RWPE2 (cell line): Measurements from ENCODE around the gene TMEM243.
A peak's percentile ranks its signal among the peaks of the same experiment; 100 is the strongest.

Source experiments
- ATAC-seq: fragments of 200-7000 bp; cut with Tn5 transposase; 3 replicates; pipeline ENCODE4 v1.9.1; 2021; ENCODE audit warnings: low read depth
- DNase-seq: peaks from one replicate; pipeline ENCODE4 v3.0.0-alpha.2; 2020; ENCODE audit warnings: low spot score
- H3K27ac ChIP-seq: fragments of 450-650 bp; 2 replicates; pipeline ENCODE4 v1.5.1; 2017; ENCODE audit warnings: mild to moderate bottlenecking; ENCODE audit not compliant: poor library complexity, severe bottlenecking
- H3K27me3 ChIP-seq: fragments of 250-450 bp; sonication (Bioruptor Pico); 2 replicates; pipeline ENCODE4 v1.5.1; 2021; ENCODE audit warnings: mild to moderate bottlenecking, moderate library complexity; ENCODE audit not compliant: insufficient read depth, poor library complexity, severe bottlenecking
- H3K36me3 ChIP-seq: fragments of 250-450 bp; sonication (Bioruptor Pico); 2 replicates; pipeline ENCODE4 v1.5.1; 2020; ENCODE audit warnings: low read depth, mild to moderate bottlenecking, moderate library complexity
- H3K4me1 ChIP-seq: fragments of 250-450 bp; sonication (Bioruptor Pico); 2 replicates; pipeline ENCODE4 v1.5.1; 2021; ENCODE audit warnings: mild to moderate bottlenecking, moderate library complexity; ENCODE audit not compliant: insufficient read depth, poor library complexity, severe bottlenecking
- H3K4me3 ChIP-seq: fragments of 250-450 bp; sonication (Bioruptor Pico); 2 replicates; pipeline ENCODE4 v1.5.1; 2021; ENCODE audit warnings: mild to moderate bottlenecking, moderate library complexity; ENCODE audit not compliant: severe bottlenecking
- H3K9me3 ChIP-seq: fragments of 250-450 bp; sonication (Bioruptor Pico); 2 replicates; pipeline ENCODE4 v1.5.1; 2021; ENCODE audit warnings: mild to moderate bottlenecking, moderate library complexity; ENCODE audit not compliant: severe bottlenecking
- TF ChIP-seq, protein P1 (sequence below): fragments of 450-650 bp; IDR thresholded peaks from one replicate; pipeline ENCODE4 v1.5.1; 2017; ENCODE audit warnings: mild to moderate bottlenecking, moderate library complexity; ENCODE audit not compliant: poor library complexity, severe bottlenecking

The TMEM243 gene

DNA sequence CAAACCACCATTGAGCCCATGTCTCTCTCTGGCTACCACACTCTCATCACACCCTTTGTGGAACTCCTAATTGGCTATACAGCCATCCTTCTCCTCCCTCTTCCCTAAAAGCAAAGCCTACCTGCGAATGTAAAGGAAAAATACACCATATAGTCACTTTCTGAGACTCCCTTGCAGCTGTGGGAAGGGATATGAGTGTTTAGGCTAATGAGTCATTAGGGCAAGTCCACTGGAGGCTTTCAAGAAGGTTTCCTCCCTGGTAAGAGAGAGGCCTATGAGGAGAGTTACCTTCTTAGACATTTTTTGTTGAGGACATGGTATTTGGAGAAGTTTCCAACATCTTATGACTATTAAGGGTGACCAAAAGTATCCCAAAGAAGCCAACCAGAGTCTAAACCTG is 4.1 kb upstream of the TMEM243 start:
- Histone ChIP-seq H3K36me3 (no peaks in the 10 kb centered on the region), H3K9me3 (no peaks in the 10 kb centered on the region), H3K4me3 (no peak overlapping the region), H3K27ac (no peak overlapping the region), H3K4me1 (peaks cover 2% of the 10 kb centered on the region), H3K27me3 (no peaks in the 10 kb centered on the region)
- ATAC-seq (no peak), DNase-seq (no peak)
- TF ChIP-seq, protein P1, sequence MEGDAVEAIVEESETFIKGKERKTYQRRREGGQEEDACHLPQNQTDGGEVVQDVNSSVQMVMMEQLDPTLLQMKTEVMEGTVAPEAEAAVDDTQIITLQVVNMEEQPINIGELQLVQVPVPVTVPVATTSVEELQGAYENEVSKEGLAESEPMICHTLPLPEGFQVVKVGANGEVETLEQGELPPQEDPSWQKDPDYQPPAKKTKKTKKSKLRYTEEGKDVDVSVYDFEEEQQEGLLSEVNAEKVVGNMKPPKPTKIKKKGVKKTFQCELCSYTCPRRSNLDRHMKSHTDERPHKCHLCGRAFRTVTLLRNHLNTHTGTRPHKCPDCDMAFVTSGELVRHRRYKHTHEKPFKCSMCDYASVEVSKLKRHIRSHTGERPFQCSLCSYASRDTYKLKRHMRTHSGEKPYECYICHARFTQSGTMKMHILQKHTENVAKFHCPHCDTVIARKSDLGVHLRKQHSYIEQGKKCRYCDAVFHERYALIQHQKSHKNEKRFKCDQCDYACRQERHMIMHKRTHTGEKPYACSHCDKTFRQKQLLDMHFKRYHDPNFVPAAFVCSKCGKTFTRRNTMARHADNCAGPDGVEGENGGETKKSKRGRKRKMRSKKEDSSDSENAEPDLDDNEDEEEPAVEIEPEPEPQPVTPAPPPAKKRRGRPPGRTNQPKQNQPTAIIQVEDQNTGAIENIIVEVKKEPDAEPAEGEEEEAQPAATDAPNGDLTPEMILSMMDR = no peak

DNA sequence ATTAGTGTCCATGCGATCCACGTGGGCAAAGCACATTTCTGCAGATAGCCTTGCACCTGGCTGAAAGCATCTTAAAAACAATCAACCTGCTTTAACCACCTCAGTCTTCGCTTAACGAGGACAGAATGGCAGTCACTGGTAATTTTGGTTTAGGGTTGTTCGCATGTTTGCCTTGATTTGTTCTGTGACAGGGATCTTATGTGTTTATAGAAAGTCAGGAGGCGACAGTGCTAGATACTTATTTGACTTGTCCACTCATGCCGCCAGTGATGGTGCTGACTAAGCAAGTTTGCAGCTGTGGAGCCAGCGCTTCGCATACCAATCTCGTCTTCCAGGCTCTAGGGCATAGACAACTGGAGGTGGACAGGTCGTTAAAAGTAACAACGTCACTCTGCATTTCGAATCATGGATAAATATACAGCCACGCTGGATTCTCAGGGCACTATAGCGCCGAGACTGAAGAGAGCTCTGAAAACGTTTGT is 1.2 kb upstream of the TMEM243 start:
- TF ChIP-seq, protein P1 = no peak
- H3K27ac ChIP-seq = no peak overlapping the region
- no peak for DNase-seq

DNA sequence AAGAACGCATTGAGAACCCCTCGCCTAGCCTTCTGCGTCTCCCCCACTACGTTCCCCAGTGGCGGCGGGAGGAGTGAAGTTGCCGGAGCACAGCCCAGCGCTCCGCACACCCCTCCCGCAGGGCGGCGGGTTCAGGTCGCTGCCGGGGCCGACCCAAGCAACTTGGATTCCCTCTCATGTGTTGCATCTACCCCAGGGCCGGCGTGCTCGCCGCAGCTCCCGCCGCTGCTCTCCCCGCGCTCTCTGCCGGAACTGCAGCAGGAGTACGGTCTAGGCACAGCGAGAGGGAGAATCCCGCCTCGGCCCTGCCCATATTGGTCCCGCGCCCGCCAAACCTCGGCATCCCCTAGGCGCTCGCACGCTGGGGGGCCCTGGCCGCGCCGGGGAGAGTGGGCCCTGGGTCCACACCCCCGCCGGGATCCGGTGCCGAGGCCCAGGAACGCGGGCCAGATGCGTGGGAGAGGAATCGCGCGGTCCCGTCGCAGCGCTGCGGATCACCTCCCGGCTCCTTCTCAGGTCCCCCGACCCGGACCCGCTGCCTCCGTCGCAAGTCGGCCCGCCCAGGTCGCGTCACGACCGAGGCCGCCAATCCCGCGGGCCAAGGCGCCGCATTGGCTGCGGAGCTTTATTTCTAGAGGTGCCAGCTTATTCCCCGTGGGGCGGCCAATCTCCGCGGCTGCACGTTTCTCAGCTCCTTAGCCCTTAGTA is 648 bp upstream of the TMEM243 start:
- H3K9me3 ChIP-seq = no peaks in the 10 kb centered on the region
- H3K27ac ChIP-seq = peak overlapping the region; percentile 63
- peak overlapping the region; percentile 79 for H3K4me3 ChIP-seq
- peaks cover 16% of the 10 kb centered on the region for H3K36me3 ChIP-seq
- ATAC-seq (peak; percentile 84), DNase-seq (peak; percentile 82)
- H3K4me1 ChIP-seq = peaks cover 4% of the 10 kb centered on the region
- H3K27me3 ChIP-seq = no peaks in the 10 kb centered on the region
- TF ChIP-seq, protein P1 = peak; percentile 6

More for the DNA sequence above, 1.2 kb upstream of the TMEM243 start:
- Histone ChIP-seq H3K9me3 (no peaks in the 10 kb centered on the region), H3K36me3 (peaks cover 11% of the 10 kb centered on the region), H3K4me3 (peak overlapping the region; percentile 79), H3K27me3 (no peaks in the 10 kb centered on the region), H3K4me1 (peaks cover 4% of the 10 kb centered on the region)
- ATAC-seq = no peak

DNA sequence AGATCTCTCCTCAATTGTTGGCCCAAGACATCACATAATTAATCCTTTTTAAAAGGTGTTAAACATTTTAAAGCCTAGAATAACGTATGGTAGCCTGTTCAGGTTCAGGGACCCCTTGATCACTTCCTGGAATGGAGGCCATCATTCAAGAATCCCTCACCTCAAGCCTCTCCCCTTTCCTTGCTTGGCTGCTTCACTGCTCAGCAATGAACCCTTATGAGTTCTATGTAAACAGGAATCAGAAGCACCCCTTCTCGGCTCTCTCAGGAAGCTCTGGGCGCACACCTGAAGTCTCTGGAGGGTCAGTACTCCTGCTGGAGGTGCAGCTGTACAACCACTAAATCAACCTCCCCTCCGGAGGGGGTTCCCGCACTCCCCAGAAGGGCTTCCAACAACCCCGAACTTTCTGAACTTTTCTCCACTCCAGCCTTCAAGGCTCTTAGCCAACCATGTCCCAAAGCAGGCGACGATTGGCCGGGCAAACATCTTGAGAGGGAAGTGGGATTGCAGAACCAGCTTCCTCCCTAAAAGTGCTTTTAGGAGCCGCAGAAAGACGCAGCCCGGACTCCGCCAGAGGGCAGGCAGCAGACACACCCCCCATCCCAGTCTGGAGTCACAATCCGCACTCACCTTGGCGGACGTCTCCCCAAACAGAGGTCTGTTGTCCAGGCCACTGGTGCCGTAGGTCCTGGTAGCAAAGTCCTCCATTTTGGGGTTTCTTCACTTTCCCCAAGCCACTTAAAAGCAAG is 562 bp downstream of the TMEM243 start:
- Histone ChIP-seq H3K27ac (peak overlapping the region; percentile 63), H3K36me3 (peaks cover 22% of the 10 kb centered on the region), H3K9me3 (no peaks in the 10 kb centered on the region), H3K4me3 (peak overlapping the region; percentile 79), H3K27me3 (no peaks in the 10 kb centered on the region), H3K4me1 (peaks cover 4% of the 10 kb centered on the region)
- TF ChIP-seq, protein P1 = no peak
- DNase-seq (no peak), ATAC-seq (peak; percentile 47)
